ENCODE results near the gene IL18R1.

Gene IL18R1, protein sequence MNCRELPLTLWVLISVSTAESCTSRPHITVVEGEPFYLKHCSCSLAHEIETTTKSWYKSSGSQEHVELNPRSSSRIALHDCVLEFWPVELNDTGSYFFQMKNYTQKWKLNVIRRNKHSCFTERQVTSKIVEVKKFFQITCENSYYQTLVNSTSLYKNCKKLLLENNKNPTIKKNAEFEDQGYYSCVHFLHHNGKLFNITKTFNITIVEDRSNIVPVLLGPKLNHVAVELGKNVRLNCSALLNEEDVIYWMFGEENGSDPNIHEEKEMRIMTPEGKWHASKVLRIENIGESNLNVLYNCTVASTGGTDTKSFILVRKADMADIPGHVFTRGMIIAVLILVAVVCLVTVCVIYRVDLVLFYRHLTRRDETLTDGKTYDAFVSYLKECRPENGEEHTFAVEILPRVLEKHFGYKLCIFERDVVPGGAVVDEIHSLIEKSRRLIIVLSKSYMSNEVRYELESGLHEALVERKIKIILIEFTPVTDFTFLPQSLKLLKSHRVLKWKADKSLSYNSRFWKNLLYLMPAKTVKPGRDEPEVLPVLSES

DNA sequence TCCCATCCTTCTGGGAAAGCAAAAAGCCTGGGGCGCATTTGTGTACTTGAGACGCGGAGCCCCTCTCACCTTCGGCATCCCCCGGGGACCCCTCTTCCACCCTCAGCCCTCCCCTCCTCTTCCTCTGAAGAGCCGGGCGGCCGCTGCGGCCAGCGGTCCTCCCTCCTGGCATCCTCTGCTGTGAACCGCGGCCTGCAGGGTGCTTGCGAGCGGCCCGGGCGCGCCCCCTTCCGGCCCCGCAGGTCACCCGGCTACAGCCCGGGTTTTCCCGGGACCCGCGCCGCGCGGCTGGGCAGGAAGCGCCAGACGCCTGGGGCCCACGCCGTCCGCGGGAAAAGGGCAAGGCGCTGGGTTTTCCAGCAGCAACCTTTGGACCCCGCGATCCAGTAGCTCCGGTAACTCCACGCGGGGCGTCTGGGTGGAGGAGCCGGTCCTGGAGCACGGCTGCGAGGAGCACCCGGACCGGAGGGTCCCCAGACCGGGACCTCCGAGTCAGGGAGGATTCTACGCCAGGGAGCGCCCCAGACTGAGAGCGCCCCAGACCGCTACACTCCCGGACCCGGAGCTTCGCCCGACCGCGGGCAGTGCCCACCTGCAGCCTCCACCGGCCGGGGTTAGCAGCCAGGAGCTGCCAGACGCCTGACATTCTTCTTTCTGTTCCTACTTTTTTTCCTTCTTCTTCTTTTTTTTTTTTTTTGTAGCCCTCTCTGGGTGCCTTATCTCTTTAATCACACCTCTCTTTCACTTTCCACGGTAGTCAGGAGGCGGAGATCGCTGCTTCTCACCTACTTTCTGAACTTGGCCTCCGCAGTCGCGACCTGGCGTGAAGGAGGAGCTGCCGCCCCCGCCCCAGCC, at the start of gene IL18R1:
TSS of gene IL18R1 (plus strand) at position 271 of the 855 bp plus-strand sequence. CDS start 6,865 bp downstream, outside the sequence.
- Histone ChIP-seq H3K36me3 (no peaks in the 10 kb centered on the region), H3K4me3 (peak within 1 kb of the TSS; percentile 59 to 60), H3K27ac (peak within 1 kb of the TSS; percentile 30 to 61), H3K4me1 (peaks cover 0 to 10% (median 4%) of the 10 kb centered on the region in 4 donors), H3K27me3 (no peaks in the 10 kb centered on the region), H3K9me3 (no peaks in the 10 kb centered on the region)
- intact Hi-C loops (cut with DNase I; ENCODE audit: low total_unique reads): loop anchor here (10.0 kb wide), 1 partner anchor 111 kb away; no protein-coding TSS in a partner anchor
- peak; percentile 70 to 85 for DNase-seq
- TF ChIP-seq, protein P1, sequence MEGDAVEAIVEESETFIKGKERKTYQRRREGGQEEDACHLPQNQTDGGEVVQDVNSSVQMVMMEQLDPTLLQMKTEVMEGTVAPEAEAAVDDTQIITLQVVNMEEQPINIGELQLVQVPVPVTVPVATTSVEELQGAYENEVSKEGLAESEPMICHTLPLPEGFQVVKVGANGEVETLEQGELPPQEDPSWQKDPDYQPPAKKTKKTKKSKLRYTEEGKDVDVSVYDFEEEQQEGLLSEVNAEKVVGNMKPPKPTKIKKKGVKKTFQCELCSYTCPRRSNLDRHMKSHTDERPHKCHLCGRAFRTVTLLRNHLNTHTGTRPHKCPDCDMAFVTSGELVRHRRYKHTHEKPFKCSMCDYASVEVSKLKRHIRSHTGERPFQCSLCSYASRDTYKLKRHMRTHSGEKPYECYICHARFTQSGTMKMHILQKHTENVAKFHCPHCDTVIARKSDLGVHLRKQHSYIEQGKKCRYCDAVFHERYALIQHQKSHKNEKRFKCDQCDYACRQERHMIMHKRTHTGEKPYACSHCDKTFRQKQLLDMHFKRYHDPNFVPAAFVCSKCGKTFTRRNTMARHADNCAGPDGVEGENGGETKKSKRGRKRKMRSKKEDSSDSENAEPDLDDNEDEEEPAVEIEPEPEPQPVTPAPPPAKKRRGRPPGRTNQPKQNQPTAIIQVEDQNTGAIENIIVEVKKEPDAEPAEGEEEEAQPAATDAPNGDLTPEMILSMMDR (IDR thresholded peaks at IDR 0.05): peak; percentile 72 to 86

DNA sequence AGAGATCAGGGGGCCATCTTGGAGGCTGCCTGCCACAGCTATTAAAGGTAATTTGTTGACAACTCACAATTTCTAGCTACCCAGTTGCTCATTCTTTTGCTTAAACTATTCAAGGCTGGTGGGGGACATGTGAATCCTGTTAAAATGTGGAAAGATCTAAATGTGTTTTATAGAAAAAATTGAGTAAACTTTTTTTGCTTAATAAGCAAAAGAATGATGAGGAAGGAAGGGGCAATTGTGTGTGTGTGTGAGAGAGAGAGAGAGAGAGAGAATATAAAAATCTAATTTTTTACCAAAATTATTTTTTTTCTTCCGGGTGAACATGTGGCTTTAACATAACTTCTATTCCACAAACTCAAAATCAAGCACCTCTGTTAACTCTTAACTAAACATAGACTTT, 49.5 kb upstream of the IL18R1 start:
- no peaks in the 10 kb centered on the region for H3K9me3 ChIP-seq
- peaks cover 0 to 2% of the 10 kb centered on the region in 2 donors for H3K27me3 ChIP-seq
- no peaks in the 10 kb centered on the region for H3K36me3 ChIP-seq
- H3K4me3 ChIP-seq: no peak overlapping the region
- intact Hi-C loops (cut with DNase I; ENCODE audit: low total_unique reads): no loop called here
- no peaks in the 10 kb centered on the region for H3K4me1 ChIP-seq
- H3K27ac ChIP-seq: no peak overlapping the region
- DNase-seq: no peak
- TF ChIP-seq, protein P1 (IDR thresholded peaks at IDR 0.05): no peak

DNA sequence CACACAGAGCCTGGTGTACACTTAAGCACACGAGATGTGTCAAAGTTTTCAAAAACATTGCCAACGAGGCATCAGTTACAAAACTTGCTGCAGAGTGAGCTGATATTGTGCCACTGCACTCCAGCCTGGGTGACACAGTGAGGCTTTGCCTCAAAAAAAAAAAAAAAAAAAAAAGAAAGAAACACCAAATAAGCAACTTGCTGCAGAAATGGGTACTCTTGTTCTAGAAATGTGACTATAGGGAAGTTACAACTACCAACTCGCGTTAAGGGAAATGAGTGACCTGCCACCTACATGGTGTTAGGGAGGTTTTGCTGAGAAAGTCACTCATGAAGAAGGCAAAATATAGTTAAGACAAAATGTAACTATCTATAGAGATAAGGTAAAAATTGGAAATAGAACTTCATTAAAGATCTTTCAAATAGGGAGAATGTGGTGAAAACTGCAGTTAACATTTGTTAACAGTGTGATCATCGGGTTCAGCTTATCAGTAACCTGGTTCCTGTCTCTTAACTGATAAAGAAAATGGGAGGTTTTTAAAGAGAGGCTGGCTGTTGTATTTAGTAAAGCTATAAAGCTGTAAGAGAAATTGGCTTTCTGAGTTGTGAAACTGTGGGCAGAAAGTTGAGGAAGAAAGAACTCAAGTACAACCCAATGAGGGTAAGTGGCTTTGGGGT, 44.5 kb upstream of the IL18R1 start, which contains the start of gene IL1RL1:
TSS of gene IL1RL1 (plus strand) at position 600 of the 677 bp plus-strand sequence. CDS start 26,702 bp downstream, outside the sequence.
- Histone ChIP-seq H3K36me3 (no peaks in the 10 kb centered on the region), H3K4me1 (no peaks in the 10 kb centered on the region), H3K9me3 (no peaks in the 10 kb centered on the region), H3K27me3 (no peaks in the 10 kb centered on the region), H3K4me3 (no peak within 1 kb of the TSS), H3K27ac (no peak within 1 kb of the TSS)
- DNase-seq: no peak
- intact Hi-C loops (cut with DNase I; ENCODE audit: low total_unique reads): no loop called here
- TF ChIP-seq, protein P1 (IDR thresholded peaks at IDR 0.05): no peak

DNA sequence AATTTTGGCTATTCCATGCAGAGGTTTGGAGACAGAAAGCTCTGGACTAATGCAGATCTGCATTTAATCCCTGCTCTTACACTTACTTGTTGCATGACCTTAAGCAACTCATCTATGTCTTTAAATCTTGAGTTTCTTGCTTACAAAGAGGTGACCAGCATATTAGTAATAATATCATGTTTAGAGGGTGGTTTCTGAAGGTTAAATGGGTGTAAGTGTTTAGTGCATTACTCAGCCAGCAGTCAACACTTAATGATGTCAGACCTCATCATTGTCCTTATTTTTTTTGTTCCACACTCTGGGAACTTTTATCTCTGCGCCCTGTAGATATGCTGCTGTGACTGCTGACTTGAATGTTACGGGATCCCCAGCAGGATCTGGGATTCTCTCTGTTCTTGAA, 42.6 kb upstream of the IL18R1 start:
- Histone ChIP-seq H3K27me3 (no peaks in the 10 kb centered on the region), H3K9me3 (no peaks in the 10 kb centered on the region), H3K4me3 (no peak overlapping the region), H3K27ac (no peak overlapping the region), H3K36me3 (no peaks in the 10 kb centered on the region), H3K4me1 (no peaks in the 10 kb centered on the region)
- TF ChIP-seq, protein P1 (IDR thresholded peaks at IDR 0.05): no peak
- DNase-seq: no peak
- intact Hi-C loops (cut with DNase I; ENCODE audit: low total_unique reads): no loop called here

DNA sequence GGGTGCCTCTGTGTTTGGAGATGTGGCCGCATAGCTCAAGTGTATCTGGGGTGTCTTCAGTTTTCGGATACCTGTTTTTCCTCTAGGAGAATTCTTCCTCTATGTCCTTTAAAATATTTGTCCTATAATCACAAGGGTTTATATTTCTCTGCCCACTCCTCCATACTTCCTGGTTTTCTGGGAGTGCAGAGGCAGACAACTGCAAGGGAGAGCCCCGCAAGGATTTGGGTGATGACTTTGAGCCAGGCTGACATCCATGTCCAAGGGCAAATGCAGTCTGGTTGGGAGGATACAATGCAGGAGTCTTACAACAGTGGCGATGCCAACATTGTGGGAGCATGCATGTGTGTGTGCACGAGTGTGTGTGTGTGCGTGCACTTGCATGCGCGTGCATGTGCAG, 42.1 kb upstream of the IL18R1 start:
- intact Hi-C loops (cut with DNase I; ENCODE audit: low total_unique reads): no loop called here
- no peaks in the 10 kb centered on the region for H3K9me3 ChIP-seq
- DNase-seq: no peak
- no peaks in the 10 kb centered on the region for H3K4me1 ChIP-seq
- H3K27ac ChIP-seq: no peak overlapping the region
- H3K27me3 ChIP-seq: no peaks in the 10 kb centered on the region
- no peak overlapping the region for H3K4me3 ChIP-seq
- no peaks in the 10 kb centered on the region for H3K36me3 ChIP-seq
- TF ChIP-seq, protein P1 (IDR thresholded peaks at IDR 0.05): no peak

Measured in tibial artery (tissue), 4 donors.